Panc1 (cell line): ENCODE results near the gene FNIP1. TPM values are rescaled to one million over a fixed set of nuclear protein-coding genes. Genes with fewer than 3 reads are reported as not detected.

Experiments
- ATAC-seq: fragments of 200-7000 bp; cut with Tn5 transposase; 2 replicates; pipeline ENCODE4 v1.9.1; 2020; ENCODE audit warnings: mild to moderate bottlenecking, moderate library complexity
- BruUV-seq: library from RNA; stranded (reverse); fragments of 400-500 nt; replicated peaks from 2 replicates; lab custom pipeline; 2021; lab: Mats Ljungman, UMichigan
- CTCF ChIA-PET: fragments of 300-600 bp; sonication (Branson Sonifier 250); formaldehyde crosslinking; loops from one replicate; lab custom pipeline; 2022; ENCODE audit warnings: antibody characterized with exemption; lab: Charles Lee
- POLR2A ChIA-PET: fragments of 300-600 bp; sonication (Branson Sonifier 250); formaldehyde crosslinking; loops from one replicate; lab custom pipeline; 2022; ENCODE audit warnings: antibody characterized with exemption; lab: Charles Lee
- DNase-seq: peaks from one replicate; pipeline ENCODE4 v3.0.0-alpha.2; 2010; ENCODE audit warnings: low read depth, low spot score
- H3K27ac ChIP-seq: 2 replicates; pipeline ENCODE4 v1.5.1; 2011; ENCODE audit warnings: mild to moderate bottlenecking, low read length, inconsistent platforms
- H3K27me3 ChIP-seq: fragments of 200-500 bp; sonication (Bioruptor generic); 2 replicates; pipeline ENCODE4 v1.6.0; 2014; ENCODE audit warnings: low read length, inconsistent platforms; ENCODE audit not compliant: control insufficient read depth, insufficient read depth
- H3K36me3 ChIP-seq: fragments of 200-500 bp; sonication (Bioruptor generic); 2 replicates; pipeline ENCODE4 v1.5.1; 2014; ENCODE audit warnings: inconsistent platforms, mild to moderate bottlenecking, low read length, moderate library complexity; ENCODE audit not compliant: control insufficient read depth, insufficient read depth
- H3K4me1 ChIP-seq: 2 replicates; pipeline ENCODE4 v1.5.1; 2011; ENCODE audit warnings: inconsistent platforms, mild to moderate bottlenecking, low read length, moderate library complexity; ENCODE audit not compliant: control insufficient read depth, insufficient read depth
- H3K4me3 ChIP-seq, 2 experiments: 2 replicates each; pipeline ENCODE4 v1.5.1; 2011 to 2012; ENCODE audit warnings: low read depth in 2 of 2, low read length in 2 of 2, mild to moderate bottlenecking in 2 of 2, inconsistent platforms in 1 of 2, moderate library complexity in 1 of 2
- H3K9me3 ChIP-seq: fragments of 200-500 bp; sonication (Bioruptor generic); 2 replicates; pipeline ENCODE4 v1.5.1; 2014; ENCODE audit warnings: low read depth, mild to moderate bottlenecking, inconsistent platforms, low read length, moderate library complexity; ENCODE audit not compliant: control insufficient read depth, insufficient read depth
- CTCF ChIP-seq: fragments of 450-650 bp; IDR thresholded peaks from 2 replicates; pipeline ENCODE4 v1.5.1; 2017; ENCODE audit warnings: mild to moderate bottlenecking
- POLR2AphosphoS5 ChIP-seq: IDR thresholded peaks from 2 replicates; pipeline ENCODE4 v1.6.1; 2012; ENCODE audit warnings: mild to moderate bottlenecking, low read depth, low read length, moderate library complexity
- REST ChIP-seq, 2 experiments: IDR thresholded peaks; 2 replicates each; pipeline ENCODE4 v1.6.1; 2011 to 2012; ENCODE audit warnings: low read depth in 2 of 2, control low read depth in 1 of 2, low read length in 1 of 2, mild to moderate bottlenecking in 1 of 2, moderate library complexity in 1 of 2; ENCODE audit not compliant: insufficient read depth in 1 of 2
- SIN3A ChIP-seq: IDR thresholded peaks from 2 replicates; pipeline ENCODE4 v1.6.1; 2012; ENCODE audit warnings: low read depth, mild to moderate bottlenecking, low read length, moderate library complexity, borderline replicate concordance; ENCODE audit not compliant: insufficient read depth
- TCF7L2 ChIP-seq: IDR thresholded peaks from 2 replicates; pipeline ENCODE4 v1.6.1; 2011; ENCODE audit warnings: mild to moderate bottlenecking, low read depth, low read length, inconsistent platforms
- in situ Hi-C: cut with HindIII; loops from 2 replicates; pipeline ENCODE4 v1.10.0; 2016; ENCODE audit warnings: low sequenced_read_pairs, low pct_unique_long_range_greater_than_20kb
- intact Hi-C: fragments of 100-400 bp; cut with micrococcal nuclease; formaldehyde crosslinking; loops from one replicate; pipeline ENCODE4 v1.10.0; 2022; ENCODE audit not compliant: unreplicated experiment
- total RNA-seq: library from RNA; stranded (reverse); gene quantifications from one replicate; pipeline ENCODE4 v1.2.1, GENCODE V29; 2021; ENCODE audit not compliant: unreplicated experiment

Gene FNIP1
- total RNA-seq, 1 experiment from 2014 or later: 48.3 TPM

GRCh38 chr5:131671409-131671808 is 125.4 kb downstream of the FNIP1 start:
- peaks cover 6% of the 10 kb centered on the region for H3K4me1 ChIP-seq
- H3K4me3 ChIP-seq: no peak overlapping the region
- in situ Hi-C loops: no loop called here
- CTCF ChIA-PET: no interaction called here
- ATAC-seq (no peak), DNase-seq (no peak)
- H3K36me3 ChIP-seq: peaks cover 31% of the 10 kb centered on the region
- no peaks in the 10 kb centered on the region for H3K27me3 ChIP-seq
- intact Hi-C loops: no loop called here
- POLR2A ChIA-PET: no interaction called here
- no TSS peak for BruUV-seq
- H3K9me3 ChIP-seq: no peaks in the 10 kb centered on the region
- TF ChIP-seq SIN3A: no peak
- TF ChIP-seq POLR2AphosphoS5: no peak
- no peak for TF ChIP-seq TCF7L2
- no peak for TF ChIP-seq CTCF
- no peak for TF ChIP-seq REST (IDR thresholded peaks at IDR 0.05; ENCODE audit: insufficient read depth in 1 of 2, low read depth in 2 of 2, low read length in 1 of 2)
- no peak overlapping the region for H3K27ac ChIP-seq

- Histone ChIP-seq H3K27ac (no peak overlapping the region), H3K4me3 (no peak overlapping the region), H3K27me3 (no peaks in the 10 kb centered on the region), H3K36me3 (peaks cover 22% of the 10 kb centered on the region), H3K4me1 (no peaks in the 10 kb centered on the region; the same call in 1 of the 2 replicates), H3K9me3 (no peaks in the 10 kb centered on the region)
- no TSS peak for BruUV-seq
- ChIA-PET CTCF (no interaction called here), POLR2A (interaction anchor here (0.5 kb wide), 1 partner anchor 23 kb away, joined by 4 read pairs; no protein-coding TSS in a partner anchor)
- ATAC-seq (no peak), DNase-seq (no peak)
- in situ Hi-C loops: no loop called here
- intact Hi-C loops: no loop called here
- TF ChIP-seq SIN3A: no peak
- no peak for TF ChIP-seq TCF7L2
- TF ChIP-seq REST (IDR thresholded peaks at IDR 0.05; ENCODE audit: insufficient read depth in 1 of 2, low read depth in 2 of 2, low read length in 1 of 2): no peak
- TF ChIP-seq CTCF: no peak
These were observed 131.9 kb downstream of the FNIP1 start for GRCh38 chr5:131664929-131665328.
